GM21786 (cell line): ENCODE results near the gene RGS8.

Experiments
- ATAC-seq: cut with Tn5 transposase; IDR thresholded peaks from one replicate; pipeline ENCODE4 v1.9.1; 2021; ENCODE audit not compliant: unreplicated experiment

RGS8 gene

GRCh38 chr1:182642461-182642860 lies 41.9 kb downstream of the RGS8 start:
- no peak for ATAC-seq

GRCh38 chr1:182641561-182641960 lies 42.8 kb downstream of the RGS8 start:
- no peak for ATAC-seq

GRCh38 chr1:182639330-182639729 lies 45.1 kb downstream of the RGS8 start:
- no peak for ATAC-seq

- no peak for ATAC-seq
These were observed 46.6 kb downstream of the RGS8 start for GRCh38 chr1:182637769-182638168.

- no peak for ATAC-seq
These were observed 48.5 kb downstream of the RGS8 start for GRCh38 chr1:182635871-182636270.
